Endothelial cell of umbilical vein (primary cell): ENCODE measurements around the gene ATP8A2. TPM values are rescaled to one million over a fixed set of nuclear protein-coding genes. Genes with fewer than 3 reads are reported as not detected.
A peak's percentile ranks its signal among the peaks of the same experiment; 100 is the strongest.

ENCODE experiments used
- BruUV-seq: library from RNA; stranded (reverse); fragments of 400-500 nt; replicated peaks from 2 replicates; lab custom pipeline; 2021; lab: Mats Ljungman, UMichigan
- CTCF ChIA-PET: fragments of 300-600, 350-600 bp; sonication (Branson Sonifier 250); formaldehyde crosslinking; loops from one replicate; lab custom pipeline; 2021; ENCODE audit warnings: antibody characterized with exemption, inconsistent platforms; lab: Charles Lee
- POLR2A ChIA-PET: fragments of 300-600, 350-600 bp; sonication (Branson Sonifier 250); formaldehyde crosslinking; loops from one replicate; lab custom pipeline; 2021; ENCODE audit warnings: antibody characterized with exemption, inconsistent platforms; lab: Charles Lee
- DNase-seq: peaks from one replicate; pipeline ENCODE4 v3.0.0-alpha.2; 2011; ENCODE audit warnings: low read depth, low spot score
- FAIRE-seq: peaks from 2 replicates; lab custom pipeline; 2011; peaks lifted over from hg19 to GRCh38; lab: Jason Lieb, UNC
- H2AFZ ChIP-seq: 2 replicates; pipeline ENCODE4 v1.6.0; 2012; ENCODE audit warnings: low read depth, low read length, control low read depth, inconsistent platforms
- H3K27ac ChIP-seq: 2 replicates; pipeline ENCODE4 v1.5.1; 2011; ENCODE audit warnings: low read depth, mild to moderate bottlenecking, control low read depth, low read length, moderate library complexity; ENCODE audit not compliant: insufficient read depth
- H3K27me3 ChIP-seq, 2 experiments: 2 replicates each; pipeline versions ENCODE4 v1.6.0 to v1.6.1; 2011; ENCODE audit warnings: low read length in 2 of 2, mixed read lengths in 1 of 2; ENCODE audit not compliant: control insufficient read depth in 2 of 2, insufficient read depth in 2 of 2
- H3K36me3 ChIP-seq, 2 experiments: 2 replicates in 1 of 2; 3 replicates in 1 of 2; pipeline ENCODE4 v1.5.1; 2011; ENCODE audit warnings: low read length in 2 of 2, mild to moderate bottlenecking in 1 of 2, moderate library complexity in 1 of 2; ENCODE audit not compliant: control insufficient read depth in 2 of 2, insufficient read depth in 2 of 2; ENCODE audit errors: extremely low read depth in 1 of 2
- H3K4me1 ChIP-seq: 3 replicates; pipeline ENCODE4 v1.5.1; 2011; ENCODE audit warnings: mild to moderate bottlenecking, low read length; ENCODE audit not compliant: control insufficient read depth, insufficient read depth; ENCODE audit errors: extremely low read depth
- H3K4me2 ChIP-seq: 2 replicates; pipeline ENCODE4 v1.6.1; 2011; ENCODE audit warnings: low read length, control low read depth, mixed read lengths; ENCODE audit not compliant: insufficient read depth
- H3K4me3 ChIP-seq, 3 experiments: fragments of 200-600 bp in 1 of 3; sonication (generic), shearing (Covaris generic) in 1 of 3; replicated peaks in 1 of 3; 2 replicates each; pipeline ENCODE4 v1.5.1; 2011 to 2016; ENCODE audit warnings: control low read depth in 3 of 3, low read length in 3 of 3, mild to moderate bottlenecking in 2 of 3, inconsistent platforms in 1 of 3, low read depth in 1 of 3, moderate library complexity in 1 of 3; ENCODE audit not compliant: insufficient read depth in 1 of 3
- H3K79me2 ChIP-seq: 2 replicates; pipeline ENCODE4 v1.6.0; 2012; ENCODE audit warnings: low read length, inconsistent platforms; ENCODE audit not compliant: control insufficient read depth, insufficient read depth
- H3K9ac ChIP-seq: replicated peaks from 2 replicates; pipeline ENCODE3; 2011; ENCODE audit warnings: low read length, control low read depth; ENCODE audit not compliant: insufficient read depth; ENCODE audit errors: extremely low read depth
- H3K9me1 ChIP-seq: replicated peaks from 3 replicates; pipeline ENCODE4 v1.6.0; 2011; ENCODE audit warnings: mild to moderate bottlenecking, low read length; ENCODE audit not compliant: control insufficient read depth, insufficient read depth; ENCODE audit errors: extremely low read depth
- H3K9me3 ChIP-seq: replicated peaks from 2 replicates; pipeline ENCODE4 v1.5.1; 2012; ENCODE audit warnings: low read length, inconsistent platforms; ENCODE audit not compliant: control insufficient read depth, insufficient read depth
- H4K20me1 ChIP-seq: replicated peaks from 2 replicates; pipeline ENCODE3; 2011; ENCODE audit warnings: mild to moderate bottlenecking, low read length; ENCODE audit not compliant: control insufficient read depth, insufficient read depth; ENCODE audit errors: extremely low read depth
- CTCF ChIP-seq, 2 donors: IDR thresholded peaks; 1 replicate in 1 of 2; 2 replicates in 1 of 2; pipeline ENCODE4 v1.5.1; 2011; ENCODE audit warnings: low read length in 2 of 2, mild to moderate bottlenecking in 2 of 2, moderate library complexity in 2 of 2, control low read depth in 1 of 2, inconsistent platforms in 1 of 2, low read depth in 1 of 2; ENCODE audit not compliant: insufficient read depth in 1 of 2; ENCODE audit errors: extremely low read depth in 1 of 2
- EZH2 ChIP-seq: IDR thresholded peaks from 2 replicates; pipeline ENCODE4 v1.6.1; 2012; ENCODE audit warnings: borderline replicate concordance, low read depth, mild to moderate bottlenecking, moderate library complexity, low read length, inconsistent platforms; ENCODE audit not compliant: severe bottlenecking
- FOS ChIP-seq: IDR thresholded peaks from 2 replicates; pipeline ENCODE4 v1.6.1; 2011; ENCODE audit warnings: mild to moderate bottlenecking, low read length, moderate library complexity, borderline replicate concordance; ENCODE audit not compliant: insufficient read depth
- GATA2 ChIP-seq: IDR thresholded peaks from 2 replicates; pipeline ENCODE4 v1.7.0; 2011; ENCODE audit warnings: low read depth, mild to moderate bottlenecking, moderate library complexity, mixed read lengths, low read length; ENCODE audit not compliant: insufficient read length, insufficient read depth
- JUN ChIP-seq: IDR thresholded peaks from 2 replicates; pipeline ENCODE4 v1.6.1; 2011; ENCODE audit warnings: borderline replicate concordance, low read depth; ENCODE audit not compliant: insufficient read length, insufficient read depth
- MAX ChIP-seq: IDR thresholded peaks from 2 replicates; pipeline ENCODE4 v1.6.1; 2011; ENCODE audit not compliant: insufficient read depth, insufficient read length
- MYC ChIP-seq: IDR thresholded peaks from one replicate; pipeline ENCODE4 v1.6.1; 2011; ENCODE audit warnings: mild to moderate bottlenecking, low read depth, low read length
- POLR2A ChIP-seq: IDR thresholded peaks from 2 replicates; pipeline ENCODE4 v1.6.1; 2012; ENCODE audit warnings: low read depth, mild to moderate bottlenecking, control low read depth, low read length
- POLR2AphosphoS5 ChIP-seq: IDR thresholded peaks from 2 replicates; pipeline ENCODE4 v1.6.1; 2012; ENCODE audit warnings: low read depth, mild to moderate bottlenecking, control low read depth, low read length, moderate library complexity; ENCODE audit not compliant: insufficient read depth
- dilution Hi-C: fragments of 300-500 bp; cut with MboI; formaldehyde crosslinking; loops from one replicate; pipeline ENCODE4 v1.15.0; 2019; ENCODE audit warnings: low sequenced_read_pairs; ENCODE audit not compliant: extremely low pct_ligation_motif_present
- intact Hi-C: fragments of 100-400 bp; cut with micrococcal nuclease; formaldehyde crosslinking; loops from one replicate; pipeline ENCODE4 v1.10.0; 2022
- polyA plus RNA-seq, 4 experiments: library from polyadenylated mRNA; depleted of rRNA in 3 of 4; stranded (reverse) in 3 of 4; unstranded in 1 of 4; fragments of >200 nt; gene quantifications; 2 replicates each; pipeline versions ENCODE4 v1.2.1 to v1.2.3, GENCODE V29; 2011 to 2012; ENCODE audit warnings: missing spikeins in 1 of 4
- total RNA-seq: library from RNA; stranded (reverse); gene quantifications from 2 replicates; pipeline ENCODE4 v1.2.3, GENCODE V29; 2021

The ATP8A2 gene
- total and polyA plus RNA-seq, 2 donors (not counting 3 experiments of a cell fraction or from before 2014, with no cell fraction given), result 0.11 to 0.49 TPM

- H3K27ac ChIP-seq, result peak overlapping the region; percentile 89
- H3K9me1 ChIP-seq, result no peaks in the 10 kb centered on the region
- POLR2A ChIA-PET, result interaction anchor here (1.8 kb wide), 1 partner anchor 32 kb away, joined by 5 read pairs; the partner anchor contains the start of gene SHISA2
- peaks cover 81% of the 10 kb centered on the region for H3K4me1 ChIP-seq
- peak overlapping the region; percentile 30 for H2AFZ ChIP-seq
- H3K4me2 ChIP-seq, result peak overlapping the region; percentile 75
- CTCF ChIA-PET, result interaction anchor here (0.8 to 2.0 kb wide), 5 partner anchors 17 to 42 kb away, joined by 3 to 8 read pairs (median 3); partner anchors contain the start of gene SHISA2
- H3K79me2 ChIP-seq, result no peaks in the 10 kb centered on the region
- no peaks in the 10 kb centered on the region for H3K9me3 ChIP-seq
- H3K27me3 ChIP-seq, result no peaks in the 10 kb centered on the region
- FAIRE-seq (peak; percentile 89), DNase-seq (peak; percentile 88)
- dilution Hi-C loops, result no loop called here
- H3K9ac ChIP-seq, result peak overlapping the region; percentile 41
- no TSS peak for BruUV-seq
- TF ChIP-seq CTCF (IDR thresholded peaks at IDR 0.05; ENCODE audit: extremely low read depth in 1 of 2, insufficient read depth in 1 of 2, low read depth in 1 of 2, low read length in 2 of 2) (no peak), EZH2 (no peak), JUN (peak; percentile 1), FOS (peak; percentile 44), POLR2A (no peak), MYC (peak; percentile 40), MAX (peak; percentile 7), POLR2AphosphoS5 (peak; percentile 36), GATA2 (no peak)
- H3K36me3 ChIP-seq, result no peaks in the 10 kb centered on the region
- intact Hi-C loops, result loop anchor here (10.0 kb wide), 2 partner anchors 205 to 705 kb away; partner anchors contain the start of gene RNF6
- H3K4me3 ChIP-seq, result peak overlapping the region in 1 of 3 experiments; percentile 16
- H4K20me1 ChIP-seq, result no peaks in the 10 kb centered on the region
These were observed 648.4 kb downstream of the ATP8A2 start for GRCh38 chr13:26019881-26020870.
